Body of pancreas (tissue), 4 donors: ENCODE results near the gene TUBGCP6.

Experiments
- CTCF ChIP-seq, 7 experiments: fragments of 450-650 bp in 4 of 7; fragments of 200-600 bp in 3 of 7; sonication (generic) in 3 of 7; IDR thresholded peaks; one replicate each; pipeline ENCODE4 v1.5.1; 2016 to 2019; ENCODE audit warnings: antibody characterized with exemption in 7 of 7
- POLR2A ChIP-seq, 3 donors: fragments of 450-650 bp; IDR thresholded peaks; one replicate each; pipeline ENCODE4 v1.6.1; 2016; ENCODE audit warnings: antibody characterized with exemption in 3 of 3, mild to moderate bottlenecking in 2 of 3

GRCh38 chr22:50253046-50253915 is 8.5 kb upstream of the TUBGCP6 start:
- no peak for TF ChIP-seq CTCF (IDR thresholded peaks at IDR 0.05)
- TF ChIP-seq POLR2A (IDR thresholded peaks at IDR 0.05), result no peak
